ENCODE data around the gene SSTR4.
"Not testable (repeated sequence)": the region's sequence is repeated elsewhere in the genome, so short reads cannot be mapped to it uniquely, and the experiment has no call there.

SSTR4 gene

GRCh38 chr20:23034721-23035671, at the start of gene SSTR4:
TSS of gene SSTR4 (plus strand) at chr20:23035312. CDS start at chr20:23035484, 172 bp downstream.
- Mint-ChIP-seq H3K4me3 (no peak within 1 kb of the TSS), H3K27me3 (peaks cover 10% of the 10 kb centered on the region), H3K27ac (no peak within 1 kb of the TSS), H3K9me3 (no peaks in the 10 kb centered on the region), H3K36me3 (no peaks in the 10 kb centered on the region), H3K4me1 (no peaks in the 10 kb centered on the region)

GRCh38 chr20:22986601-22987000, 48.5 kb upstream of the SSTR4 start:
- Mint-ChIP-seq H3K27me3 (peaks cover 5% of the 10 kb centered on the region), H3K9me3 (no peaks in the 10 kb centered on the region), H3K4me3 (no peak overlapping the region), H3K4me1 (no peaks in the 10 kb centered on the region), H3K36me3 (no peaks in the 10 kb centered on the region), H3K27ac (no peak overlapping the region)

GRCh38 chr20:22991424-22991823, 43.7 kb upstream of the SSTR4 start:
- H3K4me3 Mint-ChIP-seq, H3K4me1 Mint-ChIP-seq, H3K27me3 Mint-ChIP-seq, H3K9me3 Mint-ChIP-seq, H3K36me3 Mint-ChIP-seq, H3K27ac Mint-ChIP-seq: not testable (repeated sequence)

GRCh38 chr20:22993823-22994222, 41.3 kb upstream of the SSTR4 start:
- Mint-ChIP-seq H3K36me3 (no peaks in the 10 kb centered on the region), H3K27ac (no peak overlapping the region), H3K4me3 (no peak overlapping the region), H3K9me3 (peaks cover 5% of the 10 kb centered on the region), H3K4me1 (no peaks in the 10 kb centered on the region), H3K27me3 (peaks cover 6% of the 10 kb centered on the region)

- H3K36me3 Mint-ChIP-seq: no peaks in the 10 kb centered on the region
- no peaks in the 10 kb centered on the region for H3K4me1 Mint-ChIP-seq
- H3K4me3 Mint-ChIP-seq: no peak overlapping the region
- peaks cover 5% of the 10 kb centered on the region for H3K9me3 Mint-ChIP-seq
- H3K27ac Mint-ChIP-seq: no peak overlapping the region
- peaks cover 6% of the 10 kb centered on the region for H3K27me3 Mint-ChIP-seq
Measured at GRCh38 chr20:22995923-22996322, 39.2 kb upstream of the SSTR4 start.

- H3K27ac Mint-ChIP-seq: no peak overlapping the region
- H3K27me3 Mint-ChIP-seq: peaks cover 4% of the 10 kb centered on the region
- no peak overlapping the region for H3K4me3 Mint-ChIP-seq
- H3K9me3 Mint-ChIP-seq: no peaks in the 10 kb centered on the region
- H3K4me1 Mint-ChIP-seq: no peaks in the 10 kb centered on the region
- no peaks in the 10 kb centered on the region for H3K36me3 Mint-ChIP-seq
Measured at GRCh38 chr20:22998476-22998875, 36.6 kb upstream of the SSTR4 start.

- no peak overlapping the region for H3K4me3 Mint-ChIP-seq
- H3K27ac Mint-ChIP-seq: no peak overlapping the region
- peaks cover 2% of the 10 kb centered on the region for H3K27me3 Mint-ChIP-seq
- no peaks in the 10 kb centered on the region for H3K9me3 Mint-ChIP-seq
- no peaks in the 10 kb centered on the region for H3K36me3 Mint-ChIP-seq
- no peaks in the 10 kb centered on the region for H3K4me1 Mint-ChIP-seq
Measured at GRCh38 chr20:22999756-23000155, 35.4 kb upstream of the SSTR4 start.

GRCh38 chr20:23000232-23000947, 34.7 kb upstream of the SSTR4 start:
- Mint-ChIP-seq H3K9me3 (no peaks in the 10 kb centered on the region), H3K36me3 (no peaks in the 10 kb centered on the region), H3K27ac (no peak overlapping the region), H3K4me3 (no peak overlapping the region), H3K27me3 (no peaks in the 10 kb centered on the region), H3K4me1 (no peaks in the 10 kb centered on the region)

GRCh38 chr20:23002276-23002675, 32.8 kb upstream of the SSTR4 start:
- H3K27ac Mint-ChIP-seq: no peak overlapping the region
- no peaks in the 10 kb centered on the region for H3K36me3 Mint-ChIP-seq
- H3K4me1 Mint-ChIP-seq: no peaks in the 10 kb centered on the region
- H3K9me3 Mint-ChIP-seq: no peaks in the 10 kb centered on the region
- H3K27me3 Mint-ChIP-seq: no peaks in the 10 kb centered on the region
- H3K4me3 Mint-ChIP-seq: no peak overlapping the region

- H3K27me3 Mint-ChIP-seq: no peaks in the 10 kb centered on the region
Measured at GRCh38 chr20:23003077-23003635, 32.0 kb upstream of the SSTR4 start.

GRCh38 chr20:23003881-23004460, 31.1 kb upstream of the SSTR4 start:
- Mint-ChIP-seq H3K4me1 (no peaks in the 10 kb centered on the region), H3K27ac (no peak overlapping the region)

More at GRCh38 chr20:23003077-23003635, 32.0 kb upstream of the SSTR4 start:
- H3K4me1 Mint-ChIP-seq: no peaks in the 10 kb centered on the region
- no peaks in the 10 kb centered on the region for H3K36me3 Mint-ChIP-seq
- no peak overlapping the region for H3K27ac Mint-ChIP-seq
- no peaks in the 10 kb centered on the region for H3K9me3 Mint-ChIP-seq
- H3K4me3 Mint-ChIP-seq: no peak overlapping the region

GRCh38 chr20:23005776-23006175, 29.3 kb upstream of the SSTR4 start:
- no peak overlapping the region for H3K27ac Mint-ChIP-seq
- H3K4me1 Mint-ChIP-seq: no peaks in the 10 kb centered on the region
- H3K36me3 Mint-ChIP-seq: no peaks in the 10 kb centered on the region
- H3K4me3 Mint-ChIP-seq: no peak overlapping the region
- H3K9me3 Mint-ChIP-seq: no peaks in the 10 kb centered on the region
- H3K27me3 Mint-ChIP-seq: no peaks in the 10 kb centered on the region

More at GRCh38 chr20:23003881-23004460, 31.1 kb upstream of the SSTR4 start:
- Mint-ChIP-seq H3K36me3 (no peaks in the 10 kb centered on the region), H3K27me3 (no peaks in the 10 kb centered on the region), H3K9me3 (no peaks in the 10 kb centered on the region), H3K4me3 (no peak overlapping the region)

GRCh38 chr20:23007462-23007861, 27.6 kb upstream of the SSTR4 start:
- Mint-ChIP-seq H3K4me1 (no peaks in the 10 kb centered on the region), H3K36me3 (no peaks in the 10 kb centered on the region), H3K27ac (no peak overlapping the region), H3K4me3 (no peak overlapping the region), H3K9me3 (no peaks in the 10 kb centered on the region), H3K27me3 (no peaks in the 10 kb centered on the region)

- no peaks in the 10 kb centered on the region for H3K9me3 Mint-ChIP-seq
- H3K27me3 Mint-ChIP-seq: no peaks in the 10 kb centered on the region
- no peak overlapping the region for H3K4me3 Mint-ChIP-seq
- no peak overlapping the region for H3K27ac Mint-ChIP-seq
- no peaks in the 10 kb centered on the region for H3K4me1 Mint-ChIP-seq
- H3K36me3 Mint-ChIP-seq: no peaks in the 10 kb centered on the region
Measured at GRCh38 chr20:23007886-23008655, 27.0 kb upstream of the SSTR4 start.

GRCh38 chr20:23008667-23009066, 26.4 kb upstream of the SSTR4 start:
- Mint-ChIP-seq H3K27me3 (no peaks in the 10 kb centered on the region), H3K27ac (no peak overlapping the region), H3K9me3 (no peaks in the 10 kb centered on the region), H3K4me1 (no peaks in the 10 kb centered on the region), H3K36me3 (no peaks in the 10 kb centered on the region), H3K4me3 (no peak overlapping the region)

Measured in activated naive CD4-positive, alpha-beta T cell treated with anti-CD3 and anti-CD28 coated beads, Interleukin-2, amount 50 U/mL, for 24 hours (primary cell).